MCF 10A (cell line): Measurements from ENCODE around the gene TMEM61. TPM values are rescaled to one million over a fixed set of nuclear protein-coding genes. Genes with fewer than 3 reads are reported as not detected.
A peak's percentile ranks its signal among the peaks of the same experiment; 100 is the strongest.

Source experiments
- BruUV-seq: library from RNA; stranded (reverse); fragments of 400-500 nt; replicated peaks from 2 replicates; lab custom pipeline; 2021; lab: Mats Ljungman, UMichigan
- CTCF ChIA-PET: fragments of 300-600 bp; sonication (Branson Sonifier 250); formaldehyde crosslinking; extraction: SDS; loops from one replicate; lab custom pipeline; 2021; ENCODE audit warnings: antibody characterized with exemption, inconsistent platforms; lab: Yijun Ruan, JAX
- POLR2A ChIA-PET: fragments of 300-600, 350-650 bp; sonication (Branson Sonifier 250); formaldehyde crosslinking; extraction: SDS; loops from one replicate; lab custom pipeline; 2020; ENCODE audit warnings: antibody characterized with exemption, inconsistent platforms; lab: Yijun Ruan, JAX
- DNase-seq: peaks from one replicate; pipeline ENCODE4 v3.0.0-alpha.2; 2018; ENCODE audit not compliant: unreplicated experiment
- H3K27ac Mint-ChIP-seq: one replicate; pipeline ENCODE4 v1.8.0; 2022; ENCODE audit warnings: mild to moderate bottlenecking, low read depth, mixed read lengths; ENCODE audit not compliant: unreplicated experiment
- H3K27me3 Mint-ChIP-seq: one replicate; pipeline ENCODE4 v1.8.0; 2022; ENCODE audit warnings: mixed read lengths; ENCODE audit not compliant: insufficient read depth, unreplicated experiment
- H3K36me3 Mint-ChIP-seq: one replicate; pipeline ENCODE4 v1.8.0; 2022; ENCODE audit warnings: mild to moderate bottlenecking, moderate library complexity, mixed read lengths; ENCODE audit not compliant: insufficient read depth, unreplicated experiment
- H3K4me1 Mint-ChIP-seq: one replicate; pipeline ENCODE4 v1.8.0; 2022; ENCODE audit warnings: mixed read lengths; ENCODE audit not compliant: insufficient read depth, unreplicated experiment
- H3K4me3 Mint-ChIP-seq: one replicate; pipeline ENCODE4 v1.8.0; 2022; ENCODE audit warnings: mild to moderate bottlenecking, moderate library complexity, mixed read lengths; ENCODE audit not compliant: unreplicated experiment
- H3K9me3 Mint-ChIP-seq: one replicate; pipeline ENCODE4 v1.8.0; 2022; ENCODE audit warnings: mixed read lengths; ENCODE audit not compliant: unreplicated experiment
- CTCF ChIP-seq: fragments of 200-600 bp; IDR thresholded peaks from one replicate; pipeline ENCODE4 v1.8.0; 2022; ENCODE audit warnings: antibody characterized with exemption, mild to moderate bottlenecking; ENCODE audit not compliant: unreplicated experiment
- intact Hi-C: fragments of 100-400 bp; cut with micrococcal nuclease; formaldehyde crosslinking; loops from 2 replicates; pipeline ENCODE4 v1.14.1; 2022
- total RNA-seq: library from RNA; stranded (reverse); gene quantifications from 2 replicates; pipeline ENCODE4 v1.2.3, GENCODE V29; 2022

TMEM61 gene
- total RNA-seq, 1 experiment from 2014 or later, result not detected

DNA sequence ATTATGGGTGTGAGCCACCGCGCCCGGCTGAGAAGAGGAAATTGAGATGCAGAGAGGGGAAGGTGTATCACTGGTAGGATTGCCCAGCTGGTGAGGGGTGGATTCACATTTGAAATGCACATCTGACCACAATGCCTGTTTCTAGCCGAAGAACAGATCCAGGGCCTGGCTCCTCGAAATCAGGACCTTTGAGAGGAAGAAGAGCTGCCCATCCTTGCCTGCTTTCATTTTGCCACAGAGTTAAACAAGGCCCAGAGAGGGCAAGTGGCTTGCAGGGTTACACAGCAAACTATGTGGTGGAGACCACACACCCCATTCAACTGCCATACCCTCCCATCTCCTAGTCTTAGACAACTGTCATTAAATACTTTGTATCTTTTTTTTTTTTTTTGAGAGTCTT, 32.9 kb upstream of the TMEM61 start:
- POLR2A ChIA-PET, result interaction anchor here (1.1 to 5.5 kb wide), 2 partner anchors 9 to 61 kb away, joined by 3 to 65 read pairs; partner anchors contain the start of gene DHCR24
- BruUV-seq, result no TSS peak
- intact Hi-C loops, result no loop called here
- H3K27ac Mint-ChIP-seq, result no peak overlapping the region
- H3K9me3 Mint-ChIP-seq, result no peaks in the 10 kb centered on the region
- CTCF ChIA-PET, result interaction anchor here (1.5 to 12.3 kb wide), 4 partner anchors 10 to 74 kb away, joined by 5 to 385 read pairs (median 70); partner anchors contain the start of genes BSND and DHCR24
- H3K4me1 Mint-ChIP-seq, result peaks cover 21% of the 10 kb centered on the region
- DNase-seq, result no peak
- H3K4me3 Mint-ChIP-seq, result no peak overlapping the region
- peaks cover 7% of the 10 kb centered on the region for H3K36me3 Mint-ChIP-seq
- TF ChIP-seq CTCF, result no peak
- no peaks in the 10 kb centered on the region for H3K27me3 Mint-ChIP-seq

- Mint-ChIP-seq H3K4me3 (no peak overlapping the region), H3K27ac (no peak overlapping the region), H3K9me3 (no peaks in the 10 kb centered on the region), H3K4me1 (peaks cover 23% of the 10 kb centered on the region), H3K36me3 (peaks cover 7% of the 10 kb centered on the region), H3K27me3 (no peaks in the 10 kb centered on the region)
- intact Hi-C loops, result no loop called here
- CTCF ChIA-PET, result interaction anchor here (0.5 to 12.3 kb wide), 10 partner anchors 11 to 1070 kb away, joined by 3 to 385 read pairs (median 14); partner anchors contain the start of gene BSND
- no peak for DNase-seq
- no peak for TF ChIP-seq CTCF
- POLR2A ChIA-PET, result interaction anchor here (1.2 to 2.0 kb wide), 2 partner anchors 11 to 47 kb away, joined by 4 to 7 read pairs; no protein-coding TSS in a partner anchor
- no TSS peak for BruUV-seq
Observed at GRCh38 chr1:54949053-54949452, 31.4 kb upstream of the TMEM61 start.

DNA sequence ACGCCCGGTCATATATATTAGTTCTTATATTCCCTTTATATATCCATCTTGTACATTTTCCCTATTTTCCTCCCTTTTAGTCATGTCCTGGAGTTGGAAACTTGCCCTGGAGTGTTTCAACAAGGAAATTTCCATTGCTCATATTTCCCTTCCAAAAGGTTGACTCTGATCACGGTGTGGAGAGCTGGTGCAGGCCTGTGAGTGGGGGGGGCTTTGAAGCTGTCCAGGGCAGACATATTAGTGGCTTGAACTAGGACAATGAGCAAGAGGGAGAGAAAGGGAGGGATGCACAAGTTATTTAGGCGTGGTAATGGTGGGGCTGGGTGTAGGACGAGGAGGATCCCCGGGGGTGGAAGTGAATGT, 30.4 kb upstream of the TMEM61 start:
- H3K27ac Mint-ChIP-seq, result no peak overlapping the region
- peaks cover 26% of the 10 kb centered on the region for H3K4me1 Mint-ChIP-seq
- intact Hi-C loops, result loop anchor here (1.0 kb wide), 2 partner anchors 46 to 72 kb away; no protein-coding TSS in a partner anchor
- no peak for TF ChIP-seq CTCF
- no peaks in the 10 kb centered on the region for H3K27me3 Mint-ChIP-seq
- no TSS peak for BruUV-seq
- no peak overlapping the region for H3K4me3 Mint-ChIP-seq
- no peaks in the 10 kb centered on the region for H3K9me3 Mint-ChIP-seq
- H3K36me3 Mint-ChIP-seq, result peaks cover 7% of the 10 kb centered on the region
- ChIA-PET POLR2A (interaction anchor here (0.7 to 2.0 kb wide), 9 partner anchors 10 to 368 kb away, joined by 3 to 13 read pairs (median 4); partner anchors contain the start of gene DHCR24), CTCF (interaction anchor here (0.5 to 12.3 kb wide), 28 partner anchors 9 to 516 kb away, joined by 3 to 385 read pairs (median 5); partner anchors contain the start of genes BSND and DHCR24)
- peak; percentile 40 for DNase-seq

DNA sequence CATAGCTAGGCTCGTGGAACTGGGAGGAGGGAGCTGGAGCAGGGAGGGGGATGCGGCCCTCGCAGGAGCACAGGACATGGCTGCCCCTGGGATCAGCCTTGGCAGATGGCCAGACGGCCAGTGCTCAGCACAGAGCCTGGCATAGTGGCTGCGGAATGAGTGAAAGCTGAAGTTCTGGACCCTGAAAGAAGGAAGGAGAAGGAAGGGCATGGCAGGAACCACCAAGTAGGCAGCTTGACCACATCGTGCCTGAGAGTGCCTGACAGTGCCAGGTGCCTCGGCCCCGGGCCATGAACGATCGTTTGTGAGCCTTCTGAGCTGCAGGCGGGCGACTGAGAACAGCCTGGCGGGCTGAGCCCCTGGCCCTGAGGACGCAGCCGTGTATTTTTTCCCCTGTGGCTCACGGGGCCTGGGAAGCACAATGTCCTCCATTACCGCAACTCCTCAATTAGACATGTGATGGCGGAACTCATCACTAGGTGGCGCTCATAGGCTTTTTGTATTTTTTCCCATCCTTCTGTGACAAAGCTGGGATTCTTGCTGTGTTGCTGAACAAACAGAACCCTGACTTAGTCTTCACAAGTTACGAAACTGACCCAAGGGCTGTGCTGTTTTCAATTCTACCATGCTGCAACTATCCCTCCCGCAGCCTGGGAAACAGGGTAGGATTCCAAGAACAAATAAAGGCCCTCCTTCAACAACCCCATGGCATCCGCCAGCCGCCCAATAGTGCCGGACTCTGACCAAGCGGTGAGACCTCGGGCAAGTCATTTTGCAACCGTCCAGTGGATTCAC, 29.9 kb upstream of the TMEM61 start:
- Mint-ChIP-seq H3K27ac (no peak overlapping the region), H3K36me3 (peaks cover 7% of the 10 kb centered on the region), H3K27me3 (no peaks in the 10 kb centered on the region), H3K9me3 (no peaks in the 10 kb centered on the region), H3K4me1 (peaks cover 26% of the 10 kb centered on the region), H3K4me3 (no peak overlapping the region)
- POLR2A ChIA-PET, result interaction anchor here (0.7 to 2.0 kb wide), 10 partner anchors 12 to 369 kb away, joined by 3 to 13 read pairs (median 3); partner anchors contain the start of gene DHCR24
- TF ChIP-seq CTCF, result peak; percentile 64
- intact Hi-C loops, result loop anchor here (1.0 kb wide), 2 partner anchors 46 to 72 kb away; no protein-coding TSS in a partner anchor
- peak; percentile 89 for DNase-seq
- no TSS peak for BruUV-seq
- CTCF ChIA-PET, result interaction anchor here (0.5 to 12.3 kb wide), 32 partner anchors 9 to 1837 kb away, joined by 3 to 385 read pairs (median 4); partner anchors contain the start of genes BSND and DHCR24
